HepG2 (cell line): ENCODE data around the gene CBFA2T2. TPM values are rescaled to one million over a fixed set of nuclear protein-coding genes. Genes with fewer than 3 reads are reported as not detected.

ENCODE experiments used
- ATAC-seq: fragments of 200-7000 bp; cut with Tn5 transposase; 3 replicates; pipeline ENCODE4 v1.9.1; 2020; ENCODE audit warnings: mild to moderate bottlenecking, moderate library complexity
- BruUV-seq: library from RNA; stranded (reverse); fragments of 400-500 nt; replicated peaks from 2 replicates; lab custom pipeline; 2021; lab: Mats Ljungman, UMichigan
- CTCF ChIA-PET: fragments of 300-600 bp; formaldehyde crosslinking; extraction: SDS; loops from one replicate; lab custom pipeline; 2021; ENCODE audit warnings: low total read pairs, inconsistent platforms, low intra/inter-chr PET ratio; lab: Yijun Ruan, JAX
- POLR2A ChIA-PET: fragments of 350-600 bp; sonication (Branson Sonifier 250); formaldehyde crosslinking; loops from one replicate; lab custom pipeline; 2020; ENCODE audit warnings: antibody characterized with exemption, inconsistent platforms; lab: Yijun Ruan, JAX
- DNase-seq: peaks from one replicate; pipeline ENCODE4 v3.0.0-alpha.2; 2015; ENCODE audit warnings: low spot score
- FAIRE-seq: peaks from 3 replicates; lab custom pipeline; 2011; peaks lifted over from hg19 to GRCh38; lab: Jason Lieb, UNC
- H2AFZ ChIP-seq: one replicate; pipeline ENCODE4 v1.6.1; 2011; ENCODE audit warnings: low read length, inconsistent platforms
- H3K27ac ChIP-seq: fragments of 300-600 bp; 3 replicates; pipeline ENCODE4 v1.8.0; 2011; ENCODE audit warnings: mixed run types, mild to moderate bottlenecking, mixed read lengths, low read length, inconsistent platforms; ENCODE audit not compliant: insufficient read depth; ENCODE audit errors: extremely low read length
- H3K27me3 ChIP-seq, 2 experiments: fragments of 200-600 bp in 1 of 2; 2 replicates in 1 of 2; 3 replicates in 1 of 2; pipeline versions ENCODE4 v1.6.0 to v1.8.0; 2011; ENCODE audit warnings: low read length in 2 of 2, mild to moderate bottlenecking in 2 of 2, moderate library complexity in 2 of 2, inconsistent platforms in 1 of 2; ENCODE audit not compliant: insufficient read depth in 2 of 2, control insufficient read depth in 1 of 2
- H3K36me3 ChIP-seq, 2 experiments: fragments of 200-600 bp in 1 of 2; replicated peaks in 1 of 2; 2 replicates in 1 of 2; 3 replicates in 1 of 2; pipeline versions ENCODE4 v1.5.1 to v1.8.0; 2011; ENCODE audit warnings: low read length in 2 of 2, inconsistent platforms in 1 of 2; ENCODE audit not compliant: insufficient read depth in 2 of 2, control insufficient read depth in 1 of 2
- H3K4me1 ChIP-seq: 2 replicates; pipeline ENCODE4 v1.5.1; 2012; ENCODE audit warnings: low read length, inconsistent platforms; ENCODE audit not compliant: insufficient read depth
- H3K4me2 ChIP-seq: 2 replicates; pipeline ENCODE4 v1.6.0; 2011; ENCODE audit warnings: low read depth, low read length, inconsistent platforms
- H3K4me3 ChIP-seq, 3 experiments: fragments of 200-600 bp in 1 of 3; sonication (generic), shearing (Covaris generic) in 1 of 3; replicated peaks in 1 of 3; 2 replicates each; pipeline ENCODE4 v1.5.1; 2011 to 2016; ENCODE audit warnings: low read length in 3 of 3, inconsistent platforms in 2 of 3, low read depth in 2 of 3, mild to moderate bottlenecking in 2 of 3, control low read depth in 1 of 3, mixed read lengths in 1 of 3; ENCODE audit not compliant: insufficient read depth in 1 of 3
- H3K79me2 ChIP-seq: one replicate; pipeline ENCODE4 v1.6.1; 2011; ENCODE audit warnings: low read length, inconsistent platforms; ENCODE audit not compliant: insufficient read depth
- H3K9ac ChIP-seq: 2 replicates; pipeline ENCODE4 v1.6.0; 2011; ENCODE audit warnings: mild to moderate bottlenecking, low read depth, low read length, inconsistent platforms; ENCODE audit not compliant: insufficient read depth
- H3K9me3 ChIP-seq: 2 replicates; pipeline ENCODE4 v1.5.1; 2012; ENCODE audit warnings: mild to moderate bottlenecking, low read length
- H4K20me1 ChIP-seq: 2 replicates; pipeline ENCODE4 v1.6.0; 2011; ENCODE audit warnings: inconsistent platforms, mild to moderate bottlenecking, low read length, moderate library complexity; ENCODE audit not compliant: insufficient read depth
- BCL6 ChIP-seq: IDR thresholded peaks from 2 replicates; pipeline ENCODE4 v1.6.1; 2016; ENCODE audit warnings: missing genetic modification reagents, missing compliant biosample characterization
- EHMT2 ChIP-seq: fragments of 200-600 bp; sonication (generic); IDR thresholded peaks from 2 replicates; pipeline ENCODE4 v1.7.0; 2017; ENCODE audit warnings: antibody characterized with exemption, low read depth, low read length, borderline replicate concordance
- FOSL1 ChIP-seq: sonication (generic); formaldehyde crosslinking; IDR thresholded peaks from 2 replicates; pipeline ENCODE4 v1.9.0; 2021; ENCODE audit warnings: missing genetic modification reagents, borderline replicate concordance
- HDAC6 ChIP-seq: fragments of 200-600 bp; sonication (generic); IDR thresholded peaks from 2 replicates; pipeline ENCODE4 v1.7.0; 2017; ENCODE audit warnings: mild to moderate bottlenecking, antibody characterized with exemption, low read length, low read depth
- ISL2 ChIP-seq: sonication (generic); formaldehyde crosslinking; IDR thresholded peaks from 2 replicates; pipeline ENCODE4 v1.5.0; 2020; ENCODE audit warnings: missing genetic modification reagents
- KDM4B ChIP-seq: sonication (generic); formaldehyde crosslinking; IDR thresholded peaks from 2 replicates; pipeline ENCODE4 v1.4.0; 2020; ENCODE audit warnings: missing genetic modification reagents
- XRCC5 ChIP-seq: fragments of 200-400 bp; formaldehyde crosslinking; optimal IDR thresholded peaks from 2 replicates; pipeline ENCODE3; 2017; ENCODE audit warnings: mild to moderate bottlenecking, low read length
- ZNF121 ChIP-seq: sonication (generic); formaldehyde crosslinking; IDR thresholded peaks from 2 replicates; pipeline ENCODE4 v1.5.0; 2020; ENCODE audit warnings: mild to moderate bottlenecking, missing genetic modification reagents
- ZNF180 ChIP-seq: sonication (generic); formaldehyde crosslinking; IDR thresholded peaks from 2 replicates; pipeline ENCODE4 v1.4.0; 2020; ENCODE audit warnings: low read depth, missing genetic modification reagents, borderline replicate concordance
- ZNF234 ChIP-seq: sonication (generic); formaldehyde crosslinking; conservative IDR thresholded peaks from 2 replicates; pipeline ENCODE4 v1.5.1; 2020; ENCODE audit warnings: mild to moderate bottlenecking, missing genetic modification reagents
- ZNF260 ChIP-seq: sonication (generic); formaldehyde crosslinking; IDR thresholded peaks from 2 replicates; pipeline ENCODE4 v1.4.0; 2020; ENCODE audit warnings: missing genetic modification reagents, low read depth, mild to moderate bottlenecking, borderline replicate concordance
- ZNF296 ChIP-seq: sonication (generic); formaldehyde crosslinking; conservative IDR thresholded peaks from 2 replicates; pipeline ENCODE4 v1.5.0; 2020; ENCODE audit warnings: mild to moderate bottlenecking, missing genetic modification reagents
- ZNF790 ChIP-seq: sonication (generic); formaldehyde crosslinking; IDR thresholded peaks from 2 replicates; pipeline ENCODE4 v1.8.0; 2022; ENCODE audit warnings: missing genetic modification reagents, mild to moderate bottlenecking, borderline replicate concordance
- WGBS: methylation state at CpG from one replicate; pipeline ENCODE4 v1.1.6; 2017; ENCODE audit warnings: low lambda C conversion rate; 5-methylcytosine and 5-hydroxymethylcytosine counted together
- in situ Hi-C: cut with HindIII; loops from 2 replicates; pipeline ENCODE4 v1.10.0; 2017; ENCODE audit warnings: low pct_unique_long_range_greater_than_20kb; ENCODE audit not compliant: extremely low pct_ligation_motif_present
- intact Hi-C: fragments of 100-400 bp; cut with micrococcal nuclease; formaldehyde crosslinking; loops from one replicate; pipeline ENCODE4 v1.10.0; 2022; ENCODE audit not compliant: unreplicated experiment
- polyA plus RNA-seq, 8 experiments: library from polyadenylated mRNA; depleted of rRNA in 3 of 8; stranded (reverse) in 7 of 8; unstranded in 1 of 8; fragments of >200 nt; fragmentation: Illumina TruSeq in 4 of 8; extraction: Trizol in 4 of 8; gene quantifications; 2 replicates each; pipeline versions ENCODE4 v1.2.1 to v1.2.3, GENCODE V29; 2011 to 2016; ENCODE audit warnings: low read depth in 4 of 8, missing spikeins in 1 of 8, mixed read lengths in 1 of 8; ENCODE audit not compliant: insufficient read depth in 1 of 8
- total RNA-seq, 5 experiments: library from RNA; depleted of rRNA; stranded (reverse); fragments of >200 nt; fragmentation: Illumina TruSeq; extraction: Trizol; gene quantifications; 2 replicates each; pipeline ENCODE4 v1.2.3, GENCODE V29; 2016; ENCODE audit warnings: low read depth in 1 of 5
- TF ChIP-seq, protein P1 (sequence below): sonication (generic); formaldehyde crosslinking; IDR thresholded peaks from 2 replicates; pipeline ENCODE4 v1.5.0; 2020; ENCODE audit warnings: missing genetic modification reagents
- TF ChIP-seq, protein P2 (sequence below): sonication (generic); formaldehyde crosslinking; IDR thresholded peaks from 2 replicates; pipeline ENCODE4 v1.8.0; 2022; ENCODE audit warnings: missing genetic modification reagents, low read depth, mild to moderate bottlenecking, borderline replicate concordance
- TF ChIP-seq, protein P3 (sequence below): sonication (generic); formaldehyde crosslinking; IDR thresholded peaks from 2 replicates; pipeline ENCODE4 v1.4.0; 2020; ENCODE audit warnings: missing genetic modification reagents, mild to moderate bottlenecking, borderline replicate concordance

Gene CBFA2T2
- total and polyA plus RNA-seq, 2 of the 13 experiments (the other 11 are each of a cell fraction or from before 2014, with no cell fraction given) = 6.3 to 21.2 TPM

DNA sequence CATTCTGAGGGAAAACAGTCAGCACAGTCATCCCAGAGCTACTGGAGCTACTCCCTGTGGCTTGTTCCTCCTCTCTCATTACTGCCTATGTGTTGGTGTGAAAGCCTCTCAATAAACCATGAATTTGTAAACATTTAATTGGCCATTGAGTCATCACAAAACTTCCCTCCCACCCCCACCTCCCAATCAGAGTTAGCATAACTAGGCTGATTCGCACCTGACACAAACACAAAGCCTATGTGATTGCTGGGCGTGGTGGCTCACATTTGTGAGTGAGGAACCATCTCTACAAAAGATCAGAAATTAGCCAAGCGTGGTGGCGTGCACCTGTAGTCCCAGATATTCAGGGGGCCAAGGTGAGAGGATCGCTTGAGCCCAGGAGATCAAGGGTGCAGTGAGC, 29.2 kb upstream of the CBFA2T2 start:
- Histone ChIP-seq H3K36me3 (no peaks in the 10 kb centered on the region), H3K27me3 (peaks cover 0 to 4% of the 10 kb centered on the region in 2 experiments; a peak in 1 of 5 replicates), H3K9me3 (no peaks in the 10 kb centered on the region), H4K20me1 (no peaks in the 10 kb centered on the region), H2AFZ (no peak overlapping the region), H3K4me3 (0 out of 6 replicates have a peak overlapping the region, but pooled peaks of 1 of the 3 experiments have one; percentile 39), H3K4me2 (peak overlapping the region; percentile 48; the same call in 1 of the 2 replicates), H3K79me2 (no peaks in the 10 kb centered on the region), H3K4me1 (peaks cover 37% of the 10 kb centered on the region), H3K27ac (no peak overlapping the region), H3K9ac (no peak overlapping the region)
- CTCF ChIA-PET = no interaction called here
- in situ Hi-C loops (loop anchor here (5.0 kb wide), 1 partner anchor 192 kb away; no protein-coding TSS in a partner anchor), intact Hi-C loops (no loop called here)
- ATAC-seq (no peak), DNase-seq (no peak), FAIRE-seq (no peak)
- BruUV-seq = no TSS peak
- POLR2A ChIA-PET = interaction anchor here (0.6 to 1.1 kb wide), 2 partner anchors 12 to 29 kb away, joined by 3 to 4 read pairs; partner anchors contain the start of gene CBFA2T2
- WGBS = 61% methylated on average over 5 of the region's 5 CpGs
- TF ChIP-seq ZNF260 (CRISPR knock-in tag) = no peak
- TF ChIP-seq ISL2 (CRISPR knock-in tag) = no peak
- TF ChIP-seq, protein P1, sequence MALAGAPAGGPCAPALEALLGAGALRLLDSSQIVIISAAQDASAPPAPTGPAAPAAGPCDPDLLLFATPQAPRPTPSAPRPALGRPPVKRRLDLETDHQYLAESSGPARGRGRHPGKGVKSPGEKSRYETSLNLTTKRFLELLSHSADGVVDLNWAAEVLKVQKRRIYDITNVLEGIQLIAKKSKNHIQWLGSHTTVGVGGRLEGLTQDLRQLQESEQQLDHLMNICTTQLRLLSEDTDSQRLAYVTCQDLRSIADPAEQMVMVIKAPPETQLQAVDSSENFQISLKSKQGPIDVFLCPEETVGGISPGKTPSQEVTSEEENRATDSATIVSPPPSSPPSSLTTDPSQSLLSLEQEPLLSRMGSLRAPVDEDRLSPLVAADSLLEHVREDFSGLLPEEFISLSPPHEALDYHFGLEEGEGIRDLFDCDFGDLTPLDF = no peak
- TF ChIP-seq ZNF121 (CRISPR knock-in tag) = no peak
- TF ChIP-seq ZNF790 (CRISPR knock-in tag) = no peak
- TF ChIP-seq KDM4B (CRISPR knock-in tag) = no peak
- TF ChIP-seq EHMT2 = no peak
- TF ChIP-seq XRCC5 = no peak
- no peak for TF ChIP-seq FOSL1 (CRISPR knock-in tag)
- TF ChIP-seq, protein P2, sequence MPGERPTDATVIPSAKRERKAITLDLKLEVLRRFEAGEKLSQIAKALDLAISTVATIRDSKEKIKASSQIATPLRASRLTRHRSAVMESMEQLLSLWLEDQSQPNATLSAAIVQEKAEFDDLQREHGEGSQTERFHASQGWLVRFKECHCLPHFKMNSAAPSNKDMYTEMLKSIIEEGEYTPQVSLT (CRISPR knock-in tag) = no peak
- TF ChIP-seq HDAC6 = no peak
- TF ChIP-seq, protein P3, sequence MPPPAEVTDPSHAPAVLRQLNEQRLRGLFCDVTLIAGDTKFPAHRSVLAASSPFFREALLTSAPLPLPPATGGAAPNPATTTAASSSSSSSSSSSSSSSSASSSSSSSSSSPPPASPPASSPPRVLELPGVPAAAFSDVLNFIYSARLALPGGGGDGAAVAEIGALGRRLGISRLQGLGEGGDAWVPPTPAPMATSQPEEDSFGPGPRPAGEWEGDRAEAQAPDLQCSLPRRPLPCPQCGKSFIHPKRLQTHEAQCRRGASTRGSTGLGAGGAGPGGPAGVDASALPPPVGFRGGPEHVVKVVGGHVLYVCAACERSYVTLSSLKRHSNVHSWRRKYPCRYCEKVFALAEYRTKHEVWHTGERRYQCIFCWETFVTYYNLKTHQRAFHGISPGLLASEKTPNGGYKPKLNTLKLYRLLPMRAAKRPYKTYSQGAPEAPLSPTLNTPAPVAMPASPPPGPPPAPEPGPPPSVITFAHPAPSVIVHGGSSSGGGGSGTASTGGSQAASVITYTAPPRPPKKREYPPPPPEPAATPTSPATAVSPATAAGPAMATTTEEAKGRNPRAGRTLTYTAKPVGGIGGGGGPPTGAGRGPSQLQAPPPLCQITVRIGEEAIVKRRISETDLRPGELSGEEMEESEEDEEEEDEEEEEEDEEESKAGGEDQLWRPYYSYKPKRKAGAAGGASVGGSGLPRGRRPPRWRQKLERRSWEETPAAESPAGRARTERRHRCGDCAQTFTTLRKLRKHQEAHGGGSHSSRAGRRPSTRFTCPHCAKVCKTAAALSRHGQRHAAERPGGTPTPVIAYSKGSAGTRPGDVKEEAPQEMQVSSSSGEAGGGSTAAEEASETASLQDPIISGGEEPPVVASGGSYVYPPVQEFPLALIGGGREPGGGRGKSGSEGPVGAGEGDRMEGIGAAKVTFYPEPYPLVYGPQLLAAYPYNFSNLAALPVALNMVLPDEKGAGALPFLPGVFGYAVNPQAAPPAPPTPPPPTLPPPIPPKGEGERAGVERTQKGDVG (CRISPR knock-in tag) = no peak
- TF ChIP-seq BCL6 (CRISPR knock-in tag) = no peak
- no peak for TF ChIP-seq ZNF180 (CRISPR knock-in tag)
- TF ChIP-seq ZNF234 (CRISPR knock-in tag) = no peak
- TF ChIP-seq ZNF296 = no peak
